Stimulated activated CD4-positive, alpha-beta T cell treated with anti-CD3 and anti-CD28 coated beads, Interleukin-15, amount 100 ng/mL, for 24 hours (primary cell): ENCODE data around the gene RCOR3.
"Not testable (repeated sequence)": the region's sequence is repeated elsewhere in the genome, so short reads cannot be mapped to it uniquely, and the experiment has no call there.

Experiments
- DNase-seq: peaks from one replicate; pipeline ENCODE4 v3.0.0-alpha.2; 2020

The RCOR3 gene

GRCh38 chr1:211343607-211344006, 84.4 kb downstream of the RCOR3 start:
- DNase-seq = no peak

GRCh38 chr1:211344152-211344618, 85.0 kb downstream of the RCOR3 start:
- no peak for DNase-seq

- DNase-seq = no peak
Observed at GRCh38 chr1:211345719-211346118, 86.6 kb downstream of the RCOR3 start.

GRCh38 chr1:211347077-211347844, 88.1 kb downstream of the RCOR3 start:
- DNase-seq = no peak

- no peak for DNase-seq
Observed at GRCh38 chr1:211348547-211348946, 89.4 kb downstream of the RCOR3 start.

GRCh38 chr1:211349741-211350140, 90.6 kb downstream of the RCOR3 start:
- no peak for DNase-seq

GRCh38 chr1:211352055-211352454, 92.9 kb downstream of the RCOR3 start:
- DNase-seq = not testable (repeated sequence)

GRCh38 chr1:211352465-211352864, 93.3 kb downstream of the RCOR3 start:
- no peak for DNase-seq

GRCh38 chr1:211352985-211353515, 93.9 kb downstream of the RCOR3 start:
- DNase-seq = peak; percentile 72

- no peak for DNase-seq
Observed at GRCh38 chr1:211353562-211354212, 94.5 kb downstream of the RCOR3 start.

- DNase-seq = no peak
Observed at GRCh38 chr1:211355873-211356272, 96.7 kb downstream of the RCOR3 start.

- no peak for DNase-seq
Observed at GRCh38 chr1:211356723-211357407, 97.7 kb downstream of the RCOR3 start.

GRCh38 chr1:211358685-211359084, 99.5 kb downstream of the RCOR3 start:
- DNase-seq = no peak

GRCh38 chr1:211359876-211360275, 100.7 kb downstream of the RCOR3 start:
- no peak for DNase-seq

GRCh38 chr1:211361202-211361601, 102.0 kb downstream of the RCOR3 start:
- no peak for DNase-seq
